ENCODE data around the gene ETNK2.

ETNK2 gene

GRCh38 chr1:204131978-204132377, 19.9 kb downstream of the ETNK2 start:
- peaks cover 3% of the 10 kb centered on the region for H3K4me1 ChIP-seq (ENCODE audit: control insufficient read depth, insufficient read depth, low read length, poor library complexity, severe bottlenecking)
- H3K9me3 ChIP-seq (ENCODE audit: control insufficient read depth, low read length), result no peaks in the 10 kb centered on the region
- 90 to 93% methylated on average over 3 to 4 of the region's 4 CpGs for WGBS, 2 experiments (ENCODE audit: insufficient coverage in 2 of 2)
- no peak overlapping the region for H3K27ac ChIP-seq (ENCODE audit: low read depth, low read length, severe bottlenecking)
- H3K4me3 ChIP-seq (ENCODE audit: extremely low read depth, insufficient read depth, low read length, poor library complexity, severe bottlenecking), result no peak overlapping the region
- H3K36me3 ChIP-seq (ENCODE audit: control insufficient read depth, insufficient read depth, low read length), result no peaks in the 10 kb centered on the region

- H3K27ac ChIP-seq (ENCODE audit: low read depth, low read length, severe bottlenecking), result no peak overlapping the region
- H3K36me3 ChIP-seq (ENCODE audit: control insufficient read depth, insufficient read depth, low read length), result no peaks in the 10 kb centered on the region
- no peaks in the 10 kb centered on the region for H3K9me3 ChIP-seq (ENCODE audit: control insufficient read depth, low read length)
- H3K4me3 ChIP-seq (ENCODE audit: extremely low read depth, insufficient read depth, low read length, poor library complexity, severe bottlenecking), result no peak overlapping the region
- WGBS, 2 experiments (ENCODE audit: insufficient coverage in 2 of 2), result 90 to 93% methylated on average over 5 of the region's 11 CpGs
- H3K4me1 ChIP-seq (ENCODE audit: control insufficient read depth, insufficient read depth, low read length, poor library complexity, severe bottlenecking), result peaks cover 3% of the 10 kb centered on the region
These were observed 20.6 kb downstream of the ETNK2 start for GRCh38 chr1:204130981-204131892.

- no peak overlapping the region for H3K27ac ChIP-seq (ENCODE audit: low read depth, low read length, severe bottlenecking)
- H3K4me1 ChIP-seq (ENCODE audit: control insufficient read depth, insufficient read depth, low read length, poor library complexity, severe bottlenecking), result peaks cover 3% of the 10 kb centered on the region
- WGBS, 2 experiments (ENCODE audit: insufficient coverage in 2 of 2), result 96 to 100% methylated on average over 1 to 4 of the region's 4 CpGs
- H3K9me3 ChIP-seq (ENCODE audit: control insufficient read depth, low read length), result no peaks in the 10 kb centered on the region
- peaks cover 5% of the 10 kb centered on the region for H3K36me3 ChIP-seq (ENCODE audit: control insufficient read depth, insufficient read depth, low read length)
- no peak overlapping the region for H3K4me3 ChIP-seq (ENCODE audit: extremely low read depth, insufficient read depth, low read length, poor library complexity, severe bottlenecking)
These were observed 21.7 kb downstream of the ETNK2 start for GRCh38 chr1:204130178-204130577.

- Histone ChIP-seq H3K4me3 (ENCODE audit: extremely low read depth, insufficient read depth, low read length, poor library complexity, severe bottlenecking) (no peak overlapping the region), H3K4me1 (ENCODE audit: control insufficient read depth, insufficient read depth, low read length, poor library complexity, severe bottlenecking) (peaks cover 3% of the 10 kb centered on the region), H3K27ac (ENCODE audit: low read depth, low read length, severe bottlenecking) (peak overlapping the region; percentile 16), H3K9me3 (ENCODE audit: control insufficient read depth, low read length) (no peaks in the 10 kb centered on the region), H3K36me3 (ENCODE audit: control insufficient read depth, insufficient read depth, low read length) (peaks cover 14% of the 10 kb centered on the region)
- WGBS, 2 experiments (ENCODE audit: insufficient coverage in 2 of 2), result 47 to 56% methylated on average over 13 to 23 of the region's 29 CpGs
These were observed 22.6 kb downstream of the ETNK2 start for GRCh38 chr1:204128964-204129896.

- Histone ChIP-seq H3K36me3 (ENCODE audit: control insufficient read depth, insufficient read depth, low read length) (peaks cover 21% of the 10 kb centered on the region), H3K4me1 (ENCODE audit: control insufficient read depth, insufficient read depth, low read length, poor library complexity, severe bottlenecking) (peaks cover 3% of the 10 kb centered on the region), H3K27ac (ENCODE audit: low read depth, low read length, severe bottlenecking) (peak overlapping the region; percentile 16), H3K4me3 (ENCODE audit: extremely low read depth, insufficient read depth, low read length, poor library complexity, severe bottlenecking) (no peak overlapping the region), H3K9me3 (ENCODE audit: control insufficient read depth, low read length) (no peaks in the 10 kb centered on the region)
- WGBS, 2 experiments (ENCODE audit: insufficient coverage in 2 of 2), result 75 to 82% methylated on average over 3 of the region's 4 CpGs
These were observed 23.3 kb downstream of the ETNK2 start for GRCh38 chr1:204128464-204128963.

GRCh38 chr1:204127597-204128242, 24.1 kb downstream of the ETNK2 start:
- Histone ChIP-seq H3K4me1 (ENCODE audit: control insufficient read depth, insufficient read depth, low read length, poor library complexity, severe bottlenecking) (peaks cover 3% of the 10 kb centered on the region), H3K27ac (ENCODE audit: low read depth, low read length, severe bottlenecking) (no peak overlapping the region), H3K36me3 (ENCODE audit: control insufficient read depth, insufficient read depth, low read length) (peaks cover 28% of the 10 kb centered on the region), H3K9me3 (ENCODE audit: control insufficient read depth, low read length) (no peaks in the 10 kb centered on the region), H3K4me3 (ENCODE audit: extremely low read depth, insufficient read depth, low read length, poor library complexity, severe bottlenecking) (no peak overlapping the region)
- 89 to 100% methylated on average over 1 to 4 of the region's 5 CpGs for WGBS, 2 experiments (ENCODE audit: insufficient coverage in 2 of 2)

- WGBS, 2 experiments (ENCODE audit: insufficient coverage in 2 of 2), result 45 to 60% methylated on average over 4 to 5 of the region's 7 CpGs
- Histone ChIP-seq H3K9me3 (ENCODE audit: control insufficient read depth, low read length) (no peaks in the 10 kb centered on the region), H3K27ac (ENCODE audit: low read depth, low read length, severe bottlenecking) (no peak overlapping the region), H3K4me1 (ENCODE audit: control insufficient read depth, insufficient read depth, low read length, poor library complexity, severe bottlenecking) (peaks cover 3% of the 10 kb centered on the region), H3K36me3 (ENCODE audit: control insufficient read depth, insufficient read depth, low read length) (peaks cover 34% of the 10 kb centered on the region), H3K4me3 (ENCODE audit: extremely low read depth, insufficient read depth, low read length, poor library complexity, severe bottlenecking) (no peak overlapping the region)
These were observed 24.9 kb downstream of the ETNK2 start for GRCh38 chr1:204126956-204127355.

GRCh38 chr1:204126386-204126785, 25.5 kb downstream of the ETNK2 start:
- Histone ChIP-seq H3K4me1 (ENCODE audit: control insufficient read depth, insufficient read depth, low read length, poor library complexity, severe bottlenecking) (peaks cover 3% of the 10 kb centered on the region), H3K27ac (ENCODE audit: low read depth, low read length, severe bottlenecking) (no peak overlapping the region), H3K4me3 (ENCODE audit: extremely low read depth, insufficient read depth, low read length, poor library complexity, severe bottlenecking) (no peak overlapping the region), H3K9me3 (ENCODE audit: control insufficient read depth, low read length) (no peaks in the 10 kb centered on the region), H3K36me3 (ENCODE audit: control insufficient read depth, insufficient read depth, low read length) (peaks cover 37% of the 10 kb centered on the region)
- WGBS, 2 experiments (ENCODE audit: insufficient coverage in 2 of 2), result 92 to 93% methylated on average over 8 of the region's 8 CpGs

GRCh38 chr1:204125759-204126351, 26.0 kb downstream of the ETNK2 start:
- H3K4me1 ChIP-seq (ENCODE audit: control insufficient read depth, insufficient read depth, low read length, poor library complexity, severe bottlenecking), result peaks cover 3% of the 10 kb centered on the region
- no peaks in the 10 kb centered on the region for H3K9me3 ChIP-seq (ENCODE audit: control insufficient read depth, low read length)
- peaks cover 40% of the 10 kb centered on the region for H3K36me3 ChIP-seq (ENCODE audit: control insufficient read depth, insufficient read depth, low read length)
- 96 to 97% methylated on average over 17 to 18 of the region's 18 CpGs for WGBS, 2 experiments (ENCODE audit: insufficient coverage in 2 of 2)
- no peak overlapping the region for H3K4me3 ChIP-seq (ENCODE audit: extremely low read depth, insufficient read depth, low read length, poor library complexity, severe bottlenecking)
- H3K27ac ChIP-seq (ENCODE audit: low read depth, low read length, severe bottlenecking), result no peak overlapping the region

- 96 to 98% methylated on average over 16 to 22 of the region's 22 CpGs for WGBS, 2 experiments (ENCODE audit: insufficient coverage in 2 of 2)
- H3K36me3 ChIP-seq (ENCODE audit: control insufficient read depth, insufficient read depth, low read length), result peaks cover 52% of the 10 kb centered on the region
These were observed 27.2 kb downstream of the ETNK2 start for GRCh38 chr1:204124639-204125038.

More at GRCh38 chr1:204124639-204125038, 27.2 kb downstream of the ETNK2 start:
- Histone ChIP-seq H3K4me3 (ENCODE audit: extremely low read depth, insufficient read depth, low read length, poor library complexity, severe bottlenecking) (no peak overlapping the region), H3K9me3 (ENCODE audit: control insufficient read depth, low read length) (no peaks in the 10 kb centered on the region), H3K4me1 (ENCODE audit: control insufficient read depth, insufficient read depth, low read length, poor library complexity, severe bottlenecking) (peaks cover 3% of the 10 kb centered on the region), H3K27ac (ENCODE audit: low read depth, low read length, severe bottlenecking) (no peak overlapping the region)
